ENCODE results near the gene TWF2.

The TWF2 gene

GRCh38 chr3:52223449-52224408, 15.2 kb downstream of the TWF2 start:
- DNase-seq = no peak

- no peak for DNase-seq
Observed at GRCh38 chr3:52222319-52223221, 16.4 kb downstream of the TWF2 start.

DNA sequence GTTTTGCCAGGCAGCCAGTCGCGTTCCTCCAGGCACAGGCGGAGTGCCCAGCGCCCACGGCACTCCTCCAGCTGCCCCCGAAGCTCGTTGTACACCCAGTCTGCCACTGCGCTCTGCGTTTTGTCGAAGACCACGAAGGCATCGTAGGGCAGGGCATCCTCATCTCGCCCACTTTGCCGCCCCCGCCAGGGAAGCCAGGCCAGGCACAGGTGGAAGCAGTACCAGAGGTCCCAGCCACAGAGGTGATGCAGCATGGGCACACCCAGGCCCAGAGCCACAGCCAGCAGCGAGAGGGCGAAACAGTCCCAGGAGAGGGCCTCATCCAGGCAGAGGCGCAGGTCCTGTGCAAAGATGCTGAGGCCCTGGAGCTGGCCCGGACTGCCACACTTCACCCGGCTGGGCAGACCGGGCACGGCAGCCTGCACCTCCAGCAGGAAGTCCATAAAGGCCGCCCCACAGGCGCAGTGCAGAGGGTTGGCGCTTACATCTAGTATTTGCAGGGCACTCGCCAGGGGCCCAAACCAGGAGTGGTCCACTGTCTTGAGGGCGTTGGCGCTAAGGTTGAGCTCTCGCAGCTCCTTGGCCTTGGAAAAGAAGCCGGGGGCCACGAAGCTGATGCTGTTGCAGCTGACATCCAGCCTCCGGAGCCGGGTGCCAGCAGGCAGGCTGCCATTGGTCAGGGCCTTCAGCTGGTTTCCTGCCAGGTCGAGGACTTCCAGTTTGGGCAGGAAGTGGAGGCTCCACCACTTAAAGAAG, 17.2 kb downstream of the TWF2 start:
- DNase-seq = no peak

GRCh38 chr3:52221141-52221562, 17.8 kb downstream of the TWF2 start:
- DNase-seq = no peak

- peak in 56 of 58 donors; percentile 21 to 88 (median 62) for DNase-seq
Observed at GRCh38 chr3:52220380-52221026, 18.5 kb downstream of the TWF2 start.

DNA sequence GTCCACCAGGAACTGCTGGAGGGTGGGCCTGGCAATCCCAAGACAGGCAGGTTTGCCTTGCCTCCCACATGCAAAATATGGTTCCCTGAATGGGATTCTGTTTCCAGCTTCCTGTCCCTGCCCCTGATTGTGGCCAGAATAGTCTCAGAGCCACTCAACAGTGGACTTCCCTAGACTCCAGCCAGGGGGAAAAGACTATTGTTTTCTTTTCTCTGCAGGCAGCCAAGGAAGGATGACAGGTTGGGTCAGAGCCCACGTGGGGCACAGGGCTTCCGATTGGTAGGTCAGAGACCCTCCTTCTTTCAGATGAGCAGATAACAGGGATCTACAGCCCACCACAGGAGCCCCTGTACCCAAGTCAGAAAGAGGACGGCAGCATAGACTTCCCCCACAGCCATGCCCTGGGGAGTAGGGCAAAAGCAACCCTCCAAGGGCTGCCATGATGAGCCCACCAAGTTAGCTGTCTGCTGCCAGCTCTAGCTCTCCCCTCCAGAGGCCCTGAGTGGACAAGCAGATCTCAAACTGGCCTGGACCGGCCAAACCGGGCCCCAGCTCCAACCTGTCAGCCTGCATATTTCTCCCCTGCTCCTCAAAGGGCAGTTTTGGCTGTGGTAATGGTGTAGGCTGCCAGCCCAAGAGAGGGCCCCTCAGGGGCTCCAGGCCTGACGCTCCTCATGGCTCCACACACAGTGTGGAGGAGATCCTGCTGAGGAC, 19.9 kb downstream of the TWF2 start:
- peak in 1 of 58 donors; percentile 12 for DNase-seq

GRCh38 chr3:52218454-52218853, 20.5 kb downstream of the TWF2 start:
- DNase-seq = no peak

GRCh38 chr3:52218026-52218425, 20.9 kb downstream of the TWF2 start:
- no peak for DNase-seq

DNA sequence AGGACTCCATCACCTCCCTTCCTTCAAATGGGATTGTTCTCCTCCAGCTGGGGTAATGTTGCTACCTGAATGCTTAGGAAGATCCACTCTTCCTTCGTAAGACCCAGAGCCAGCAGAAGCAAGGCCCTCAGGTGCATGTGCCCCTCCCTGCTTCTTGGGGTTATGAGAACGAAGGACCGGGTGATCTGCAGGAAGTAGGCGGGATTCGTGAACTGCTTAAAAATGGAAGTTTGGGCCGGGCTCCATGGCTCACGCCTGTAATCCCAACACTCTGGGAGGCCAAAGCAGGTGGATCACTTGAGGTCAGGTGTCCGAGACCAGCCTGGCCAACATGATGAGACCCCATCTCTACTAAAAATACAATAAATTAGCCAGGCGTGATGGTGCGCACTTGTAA, 21.6 kb downstream of the TWF2 start:
- no peak for DNase-seq

GRCh38 chr3:52216585-52217408, 22.2 kb downstream of the TWF2 start:
- no peak for DNase-seq

DNA sequence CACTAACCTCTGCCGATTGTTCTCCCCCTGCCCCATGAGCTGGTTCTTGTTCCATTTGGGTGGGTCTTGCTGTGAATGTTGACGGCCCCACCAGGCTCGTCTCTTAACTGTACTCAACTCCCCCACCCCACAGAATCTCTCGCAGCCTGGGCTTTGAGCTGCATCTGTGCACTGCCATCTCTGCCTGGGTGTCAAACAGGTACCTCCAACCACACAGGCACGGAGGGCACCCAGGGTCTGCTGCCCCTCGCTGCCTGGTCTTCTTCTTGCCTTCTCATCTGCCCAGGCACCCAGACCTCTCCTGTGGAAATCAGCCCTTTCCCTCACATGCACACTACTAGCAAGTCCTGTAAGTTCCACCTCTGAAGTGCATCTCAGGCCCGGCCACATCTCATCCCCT, 23.6 kb downstream of the TWF2 start:
- DNase-seq = no peak

DNA sequence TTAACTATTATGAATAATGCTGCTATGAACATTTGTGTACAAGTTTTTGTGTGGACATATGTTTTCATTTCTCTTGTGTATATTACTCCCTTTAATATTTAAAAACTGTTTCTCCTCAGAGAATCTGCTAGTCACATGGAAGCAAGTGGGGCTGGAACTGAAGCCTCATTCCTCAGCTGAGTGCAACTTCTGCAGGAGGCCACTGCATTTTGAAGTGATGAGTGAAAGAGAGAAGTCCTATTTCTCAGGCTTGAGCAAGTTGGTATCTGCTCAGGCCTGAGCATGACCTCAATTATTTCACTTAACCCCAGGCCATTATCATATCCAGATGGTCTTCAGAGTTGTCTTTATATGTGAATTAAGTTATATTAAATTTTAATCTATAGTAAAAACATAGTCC, 25.1 kb downstream of the TWF2 start:
- DNase-seq = no peak

DNA sequence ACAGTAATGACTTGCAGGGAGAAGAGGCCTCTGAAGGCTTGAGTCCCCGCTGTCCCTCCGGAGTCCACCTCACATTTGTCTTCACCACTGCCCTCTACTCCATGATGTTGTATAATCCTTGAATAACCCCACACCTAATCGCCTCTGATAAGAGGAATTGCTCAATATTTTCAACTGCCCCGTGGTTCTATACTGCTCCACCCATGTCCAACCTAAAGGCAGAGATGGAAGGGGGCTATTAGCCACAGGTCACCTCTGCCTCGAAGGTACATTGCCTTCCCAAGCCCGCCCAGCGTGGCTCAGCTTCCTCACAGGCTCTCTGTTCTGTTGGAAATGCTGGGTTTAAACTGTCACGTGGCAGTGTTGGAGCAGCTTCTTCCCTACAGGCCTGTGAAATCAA, 26.0 kb downstream of the TWF2 start:
- no peak for DNase-seq

DNA sequence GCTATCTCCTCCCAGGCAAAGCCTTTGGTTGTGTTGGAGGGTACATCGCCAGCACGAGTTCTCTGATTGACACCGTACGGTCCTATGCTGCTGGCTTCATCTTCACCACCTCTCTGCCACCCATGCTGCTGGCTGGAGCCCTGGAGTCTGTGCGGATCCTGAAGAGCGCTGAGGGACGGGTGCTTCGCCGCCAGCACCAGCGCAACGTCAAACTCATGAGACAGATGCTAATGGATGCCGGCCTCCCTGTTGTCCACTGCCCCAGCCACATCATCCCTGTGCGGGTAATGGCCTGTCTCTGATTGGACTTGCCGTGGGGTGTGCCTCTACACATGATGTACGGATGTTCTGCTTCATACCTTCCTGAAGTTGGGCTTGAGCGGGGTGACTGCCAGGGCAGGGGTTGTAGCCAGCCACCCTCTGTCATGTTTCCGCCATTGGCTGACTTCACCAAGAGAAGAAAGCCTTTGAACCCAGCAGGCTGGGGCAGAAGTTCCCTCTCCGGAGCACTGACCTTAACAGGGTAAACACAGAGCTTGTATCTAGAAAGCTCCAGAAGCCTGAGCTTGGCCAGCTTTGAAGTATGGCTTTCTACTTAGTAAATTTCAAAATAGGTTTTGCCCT, 27.6 kb downstream of the TWF2 start:
- DNase-seq = no peak

- no peak for DNase-seq
Observed at GRCh38 chr3:52210550-52211046, 28.4 kb downstream of the TWF2 start.

DNA sequence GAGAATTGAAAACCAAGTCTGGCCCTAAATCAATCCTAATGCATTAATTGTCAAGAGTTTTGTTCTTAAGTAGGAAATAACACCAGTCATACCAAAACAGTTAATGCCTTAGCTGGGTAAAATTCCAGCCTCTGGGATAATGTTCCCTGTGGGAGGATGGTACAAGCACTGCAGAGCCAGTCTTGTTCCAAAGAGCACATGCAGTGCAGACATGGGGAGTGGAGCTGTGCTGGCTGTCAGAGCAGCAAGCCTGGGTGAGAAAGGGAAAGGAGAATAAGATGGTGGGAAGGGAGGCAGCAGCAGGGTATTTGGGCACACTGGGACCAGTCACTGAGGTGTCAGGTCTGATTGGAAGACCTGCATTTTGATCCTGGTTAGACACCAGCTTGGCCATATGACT, 28.9 kb downstream of the TWF2 start:
- DNase-seq = no peak

- no peak for DNase-seq
Observed at GRCh38 chr3:52208556-52208955, 30.4 kb downstream of the TWF2 start.

GRCh38 chr3:52205727-52206372, 33.1 kb downstream of the TWF2 start:
- no peak for DNase-seq
